Myometrial cell (primary cell): ENCODE data around the gene KLHL24. TPM values are rescaled to one million over a fixed set of nuclear protein-coding genes. Genes with fewer than 3 reads are reported as not detected.

Source experiments
- total RNA-seq: library from RNA; depleted of rRNA; stranded (reverse); fragments of >200 nt; gene quantifications from 2 replicates; pipeline ENCODE4 v1.2.3, GENCODE V29; 2015

KLHL24 gene, protein sequence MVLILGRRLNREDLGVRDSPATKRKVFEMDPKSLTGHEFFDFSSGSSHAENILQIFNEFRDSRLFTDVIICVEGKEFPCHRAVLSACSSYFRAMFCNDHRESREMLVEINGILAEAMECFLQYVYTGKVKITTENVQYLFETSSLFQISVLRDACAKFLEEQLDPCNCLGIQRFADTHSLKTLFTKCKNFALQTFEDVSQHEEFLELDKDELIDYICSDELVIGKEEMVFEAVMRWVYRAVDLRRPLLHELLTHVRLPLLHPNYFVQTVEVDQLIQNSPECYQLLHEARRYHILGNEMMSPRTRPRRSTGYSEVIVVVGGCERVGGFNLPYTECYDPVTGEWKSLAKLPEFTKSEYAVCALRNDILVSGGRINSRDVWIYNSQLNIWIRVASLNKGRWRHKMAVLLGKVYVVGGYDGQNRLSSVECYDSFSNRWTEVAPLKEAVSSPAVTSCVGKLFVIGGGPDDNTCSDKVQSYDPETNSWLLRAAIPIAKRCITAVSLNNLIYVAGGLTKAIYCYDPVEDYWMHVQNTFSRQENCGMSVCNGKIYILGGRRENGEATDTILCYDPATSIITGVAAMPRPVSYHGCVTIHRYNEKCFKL
- 16.7 and 32.8 TPM in 2 replicates for total RNA-seq

DNA sequence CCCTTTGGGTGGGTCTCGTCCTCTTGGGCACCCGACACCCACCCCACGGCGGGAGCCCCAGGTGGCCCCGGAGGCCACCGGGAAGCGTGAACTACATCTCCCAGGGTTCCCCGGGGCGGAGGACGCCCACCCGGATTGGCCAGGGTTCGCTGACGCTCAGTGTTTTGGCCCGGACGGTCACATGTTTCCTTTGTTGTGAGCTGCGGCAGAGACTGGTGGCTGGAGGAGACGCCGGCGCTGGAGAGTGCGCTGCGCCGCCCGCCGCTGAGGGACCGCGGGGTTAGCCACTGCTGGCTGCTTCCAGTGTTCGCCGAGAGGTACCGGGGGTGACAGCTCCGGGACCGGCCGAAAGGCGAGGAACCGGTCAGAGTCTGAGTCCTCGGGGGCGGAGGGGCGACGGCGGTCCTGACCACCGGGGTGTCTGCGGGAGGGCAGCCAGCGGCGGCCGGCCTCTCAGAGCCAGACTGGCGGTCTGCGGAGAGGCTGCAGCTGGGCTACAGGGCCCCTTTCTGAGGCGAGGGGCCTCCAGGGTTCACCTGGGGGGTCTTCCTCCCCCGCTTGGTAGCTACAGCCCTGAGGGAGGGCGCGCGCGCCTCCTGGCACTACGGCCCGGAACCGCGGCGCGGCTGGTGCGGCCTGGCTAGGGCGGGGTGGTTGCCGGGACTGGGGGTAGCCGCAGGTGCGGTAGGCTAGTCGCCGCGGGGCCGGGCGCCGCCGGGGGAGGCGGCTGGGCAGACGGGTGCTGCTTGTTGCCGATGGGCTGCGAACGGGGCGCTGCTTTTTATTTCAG, at the start of gene KLHL24:
Gene KLHL24 (plus strand): TSS at position 193 of the 790 bp plus-strand sequence. CDS start 14,734 bp downstream, outside the sequence.

DNA sequence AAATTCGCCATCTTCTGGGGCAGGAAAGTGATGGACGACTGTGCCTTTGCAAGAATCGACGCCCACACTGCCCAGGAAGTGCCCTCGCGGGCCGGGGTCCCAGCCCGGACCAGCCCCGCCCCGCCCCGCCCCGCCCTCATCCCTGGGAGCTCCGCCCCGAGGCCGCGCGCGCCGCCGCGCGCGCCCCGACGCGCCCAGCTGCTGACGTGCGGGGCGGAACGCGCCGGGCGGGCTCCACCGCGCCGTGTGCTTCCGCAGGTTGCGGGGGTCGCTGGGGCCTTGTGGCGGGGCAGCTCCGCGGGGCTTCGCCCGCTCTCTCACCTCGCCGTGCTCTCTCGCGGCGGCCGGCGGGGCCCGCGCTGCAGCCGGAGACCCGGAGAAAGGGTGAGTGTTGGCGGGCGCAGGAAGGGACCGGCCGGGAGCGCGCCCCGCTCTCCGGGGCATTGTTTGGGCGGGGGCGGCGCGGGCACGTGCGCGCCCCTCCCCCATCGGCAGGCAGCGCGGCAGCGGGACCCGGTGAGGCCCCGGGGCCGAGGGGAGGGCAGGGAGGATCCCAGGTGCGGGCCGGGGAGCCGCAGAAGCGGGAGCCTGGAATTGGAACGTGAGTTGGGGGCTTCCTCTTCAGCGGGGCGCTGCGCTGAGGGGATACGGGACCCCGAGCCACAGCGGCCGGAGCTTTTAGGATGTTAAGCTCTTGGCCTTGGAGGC, 62.3 kb downstream of the KLHL24 start, which contains the start of gene YEATS2:
Gene YEATS2 (plus strand): TSS at position 188 of the 708 bp plus-strand sequence. CDS start 17,366 bp downstream, outside the sequence.

Other genes starting within 250 kb of the KLHL24 start
- gene MCF2L2, start 207.0 kb upstream of the KLHL24 start, total RNA-seq, result 0.29 and 0.71 TPM in 2 replicates
- gene KLHL6, start 79.9 kb upstream of the KLHL24 start, total RNA-seq, result not detected in 2 replicates
- 29.2 and 33.4 TPM in 2 replicates for gene YEATS2, start 62.2 kb downstream of the KLHL24 start, total RNA-seq
- 8.9 and 10.4 TPM in 2 replicates for gene MAP6D1, start 190.0 kb downstream of the KLHL24 start, total RNA-seq
- 42.7 and 47.3 TPM in 2 replicates for gene PARL, start 249.3 kb downstream of the KLHL24 start, total RNA-seq